Activated CD4-positive, alpha-beta T cell treated with anti-CD3 and anti-CD28 coated beads, Interleukin-2, amount 50 U/mL, for 24 hours (primary cell): Measurements from ENCODE around the gene COL25A1.
"Not testable (repeated sequence)": the region's sequence is repeated elsewhere in the genome, so short reads cannot be mapped to it uniquely, and the experiment has no call there.

ENCODE experiments used
- DNase-seq, 2 donors: peaks; one replicate each; pipeline ENCODE4 v3.0.0-alpha.2; 2020; ENCODE audit warnings: low read depth in 1 of 2, low spot score in 1 of 2

The COL25A1 gene

GRCh38 chr4:108972613-108973283, 329.7 kb downstream of the COL25A1 start:
- no peak for DNase-seq

- DNase-seq: no peak
Observed at GRCh38 chr4:108971473-108971872, 331.0 kb downstream of the COL25A1 start.

GRCh38 chr4:108965472-108966076, 336.9 kb downstream of the COL25A1 start:
- DNase-seq: no peak

- DNase-seq: no peak
Observed at GRCh38 chr4:108965016-108965415, 337.4 kb downstream of the COL25A1 start.

GRCh38 chr4:108963910-108964309, 338.5 kb downstream of the COL25A1 start:
- no peak for DNase-seq

- DNase-seq: no peak
Observed at GRCh38 chr4:108959491-108959890, 343.0 kb downstream of the COL25A1 start.

GRCh38 chr4:108954880-108955279, 347.6 kb downstream of the COL25A1 start:
- no peak for DNase-seq

- no peak for DNase-seq
Observed at GRCh38 chr4:108953941-108954340, 348.5 kb downstream of the COL25A1 start.

GRCh38 chr4:108950158-108950915, 352.1 kb downstream of the COL25A1 start:
- no peak for DNase-seq

- no peak for DNase-seq
Observed at GRCh38 chr4:108947526-108947925, 354.9 kb downstream of the COL25A1 start.

- no peak for DNase-seq
Observed at GRCh38 chr4:108946237-108946636, 356.2 kb downstream of the COL25A1 start.

GRCh38 chr4:108943976-108944591, 358.4 kb downstream of the COL25A1 start:
- DNase-seq: no peak

- no peak for DNase-seq
Observed at GRCh38 chr4:108943371-108943770, 359.1 kb downstream of the COL25A1 start.

- DNase-seq: no peak
Observed at GRCh38 chr4:108941904-108942430, 360.5 kb downstream of the COL25A1 start.

- no peak for DNase-seq
Observed at GRCh38 chr4:108940634-108941033, 361.8 kb downstream of the COL25A1 start.

GRCh38 chr4:108940149-108940548, 362.3 kb downstream of the COL25A1 start:
- DNase-seq: no peak

- no peak for DNase-seq
Observed at GRCh38 chr4:108937066-108937465, 365.4 kb downstream of the COL25A1 start.

GRCh38 chr4:108933925-108934324, 368.5 kb downstream of the COL25A1 start:
- DNase-seq: not testable (repeated sequence)

GRCh38 chr4:108933046-108933445, 369.4 kb downstream of the COL25A1 start:
- DNase-seq: no peak

- no peak for DNase-seq
Observed at GRCh38 chr4:108931926-108932325, 370.5 kb downstream of the COL25A1 start.

- no peak for DNase-seq
Observed at GRCh38 chr4:108930186-108930585, 372.3 kb downstream of the COL25A1 start.

GRCh38 chr4:108926781-108927180, 375.7 kb downstream of the COL25A1 start:
- DNase-seq: no peak
